ENCODE data around the gene USP17L18. TPM values are rescaled to one million over a fixed set of nuclear protein-coding genes. Genes with fewer than 3 reads are reported as not detected.
A peak's percentile ranks its signal among the peaks of the same experiment; 100 is the strongest.
"Not testable (repeated sequence)": the region's sequence is repeated elsewhere in the genome, so short reads cannot be mapped to it uniquely, and the experiment has no call there.

The USP17L18 gene
- not detected for total RNA-seq

- H3K4me3 ChIP-seq, H3K9me3 ChIP-seq, H3K27me3 ChIP-seq, H3K27ac ChIP-seq, H3K4me1 ChIP-seq, H3K36me3 ChIP-seq: not testable (repeated sequence)
- DNase-seq (ENCODE audit: low spot score) = peak; percentile 57
These were observed at the start of gene USP17L18 for GRCh38 chr4:9247953-9248680. USP17L18 (plus strand) TSS chr4:9248630; CDS start chr4:9248630, 0 bp downstream.

DNA sequence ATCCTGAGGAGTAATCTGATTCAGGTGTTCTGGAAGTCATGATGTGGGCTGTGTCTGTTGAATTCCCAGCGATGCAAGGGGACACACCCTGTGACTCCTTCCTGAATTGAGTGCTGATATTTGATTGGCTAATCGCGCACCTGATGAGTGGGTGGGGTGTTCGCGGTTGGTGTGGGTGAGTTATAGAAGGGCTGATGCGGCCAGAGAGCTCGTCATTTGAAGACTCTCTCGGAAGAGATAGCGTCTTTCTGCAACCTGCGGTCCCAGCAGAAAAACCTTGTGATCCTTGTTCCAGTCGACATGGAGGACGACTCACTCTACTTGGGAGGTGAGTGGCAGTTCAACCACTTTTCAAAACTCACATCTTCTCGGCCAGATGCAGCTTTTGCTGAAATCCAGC is 38.1 kb upstream of the USP17L18 start, which contains the start of gene USP17L10:
Gene USP17L10 (plus strand): TSS at position 301 of the 400 bp plus-strand sequence. CDS start 0 bp downstream, at position 301.
- H3K27me3 ChIP-seq; H3K27ac ChIP-seq; H3K9me3 ChIP-seq; H3K4me3 ChIP-seq; H3K36me3 ChIP-seq; H3K4me1 ChIP-seq; DNase-seq (ENCODE audit: low spot score): not testable (repeated sequence)

DNA sequence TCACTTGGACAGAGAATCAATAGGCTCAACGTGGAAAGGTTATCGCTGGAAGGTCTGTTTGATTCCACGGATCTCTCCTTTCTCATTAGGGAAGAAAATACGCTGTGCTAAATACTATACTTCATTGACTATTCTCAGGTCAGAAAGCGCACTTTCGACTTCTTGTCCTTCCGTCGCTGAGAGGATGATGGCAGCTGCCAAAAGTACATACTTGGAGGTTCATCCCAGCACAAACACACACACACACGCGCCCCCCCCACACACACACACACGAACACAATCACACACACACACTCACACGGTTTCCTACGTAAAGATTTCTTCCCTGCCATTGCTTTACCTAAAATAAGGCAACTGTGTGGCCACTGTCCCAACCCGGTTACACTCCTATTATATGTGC is 33.7 kb upstream of the USP17L18 start:
- peak; percentile 52 for DNase-seq (ENCODE audit: low spot score)
- H3K27me3 ChIP-seq, H3K4me3 ChIP-seq, H3K36me3 ChIP-seq, H3K27ac ChIP-seq, H3K4me1 ChIP-seq, H3K9me3 ChIP-seq: not testable (repeated sequence)

- not testable (repeated sequence) for H3K9me3 ChIP-seq; H3K27me3 ChIP-seq; H3K4me3 ChIP-seq; DNase-seq (ENCODE audit: low spot score); H3K27ac ChIP-seq; H3K4me1 ChIP-seq; H3K36me3 ChIP-seq
These were observed 33.3 kb upstream of the USP17L18 start, which contains the start of gene USP17L11 for GRCh38 chr4:9215105-9215504. USP17L11 (plus strand) TSS chr4:9215405; CDS start chr4:9215405, 0 bp downstream.

DNA sequence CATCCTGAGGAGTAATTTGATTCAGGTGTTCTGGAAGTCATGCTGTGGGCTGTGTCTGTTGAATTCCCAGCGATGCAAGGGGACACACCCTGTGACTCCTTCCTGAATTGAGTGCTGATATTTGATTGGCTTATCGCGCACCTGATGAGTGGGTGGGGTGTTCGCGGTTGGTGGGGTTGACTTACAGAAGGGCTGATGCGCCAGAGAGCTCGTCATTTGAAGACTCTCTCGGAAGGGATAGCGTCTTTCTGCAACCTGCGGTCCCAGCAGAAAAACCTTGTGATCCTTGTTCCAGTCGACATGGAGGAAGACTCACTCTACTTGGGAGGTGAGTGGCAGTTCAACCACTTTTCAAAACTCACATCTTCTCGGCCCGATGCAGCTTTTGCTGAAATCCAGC is 28.6 kb upstream of the USP17L18 start, which contains the start of gene USP17L12:
Gene USP17L12 (plus strand): TSS at position 301 of the 400 bp plus-strand sequence. CDS start 0 bp downstream, at position 301.
- not testable (repeated sequence) for H3K4me3 ChIP-seq; H3K4me1 ChIP-seq; H3K36me3 ChIP-seq; DNase-seq (ENCODE audit: low spot score); H3K9me3 ChIP-seq; H3K27me3 ChIP-seq; H3K27ac ChIP-seq

GRCh38 chr4:9224596-9224995 is 23.8 kb upstream of the USP17L18 start, which contains the start of gene USP17L13:
USP17L13 (plus strand) TSS chr4:9224896; CDS start chr4:9224896, 0 bp downstream.
- H3K4me3 ChIP-seq; DNase-seq (ENCODE audit: low spot score); H3K27ac ChIP-seq; H3K36me3 ChIP-seq; H3K4me1 ChIP-seq; H3K27me3 ChIP-seq; H3K9me3 ChIP-seq: not testable (repeated sequence)

- not testable (repeated sequence) for H3K27me3 ChIP-seq, H3K27ac ChIP-seq, H3K9me3 ChIP-seq, H3K36me3 ChIP-seq, H3K4me3 ChIP-seq, H3K4me1 ChIP-seq
- DNase-seq (ENCODE audit: low spot score) = peak; percentile 55
These were observed 18.2 kb upstream of the USP17L18 start for GRCh38 chr4:9230249-9230648.

GRCh38 chr4:9234085-9234484 is 14.3 kb upstream of the USP17L18 start, which contains the start of gene USP17L15:
USP17L15 (plus strand) TSS chr4:9234385; CDS start chr4:9234385, 0 bp downstream.
- H3K27me3 ChIP-seq; H3K9me3 ChIP-seq; H3K4me3 ChIP-seq; DNase-seq (ENCODE audit: low spot score); H3K36me3 ChIP-seq; H3K27ac ChIP-seq; H3K4me1 ChIP-seq: not testable (repeated sequence)

DNA sequence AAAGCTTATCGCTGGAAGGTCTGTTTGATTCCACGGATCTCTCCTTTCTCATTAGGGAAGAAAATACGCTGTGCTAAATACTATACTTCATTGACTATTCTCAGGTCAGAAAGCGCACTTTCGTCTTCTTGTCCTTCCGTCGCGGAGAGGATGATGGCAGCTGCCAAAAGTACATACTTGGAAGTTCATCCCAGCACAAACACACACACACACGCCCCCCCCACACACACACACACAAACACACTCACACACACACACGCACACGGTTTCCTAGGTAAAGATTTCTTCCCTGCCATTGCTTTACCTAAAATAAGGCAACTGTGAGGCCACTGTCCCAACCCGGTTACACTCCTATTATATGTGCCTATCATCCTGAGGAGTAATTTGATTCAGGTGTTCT is 10.0 kb upstream of the USP17L18 start:
- H3K36me3 ChIP-seq; H3K27ac ChIP-seq; H3K4me1 ChIP-seq; H3K4me3 ChIP-seq; H3K27me3 ChIP-seq; H3K9me3 ChIP-seq; DNase-seq (ENCODE audit: low spot score): not testable (repeated sequence)

- not testable (repeated sequence) for H3K4me1 ChIP-seq; H3K27ac ChIP-seq; H3K27me3 ChIP-seq; DNase-seq (ENCODE audit: low spot score); H3K9me3 ChIP-seq; H3K36me3 ChIP-seq; H3K4me3 ChIP-seq
These were observed 4.9 kb upstream of the USP17L18 start, which contains the start of gene USP17L17 for GRCh38 chr4:9243579-9243978. USP17L17 (plus strand) TSS chr4:9243879; CDS start chr4:9243879, 0 bp downstream.

DNA sequence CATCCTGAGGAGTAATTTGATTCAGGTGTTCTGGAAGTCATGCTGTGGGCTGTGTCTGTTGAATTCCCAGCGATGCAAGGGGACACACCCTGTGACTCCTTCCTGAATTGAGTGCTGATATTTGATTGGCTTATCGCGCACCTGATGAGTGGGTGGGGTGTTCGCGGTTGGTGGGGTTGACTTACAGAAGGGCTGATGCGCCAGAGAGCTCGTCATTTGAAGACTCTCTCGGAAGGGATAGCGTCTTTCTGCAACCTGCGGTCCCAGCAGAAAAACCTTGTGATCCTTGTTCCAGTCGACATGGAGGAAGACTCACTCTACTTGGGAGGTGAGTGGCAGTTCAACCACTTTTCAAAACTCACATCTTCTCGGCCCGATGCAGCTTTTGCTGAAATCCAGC is 4.6 kb downstream of the USP17L18 start, which contains the start of gene USP17L19:
Gene USP17L19 (plus strand): TSS at position 301 of the 400 bp plus-strand sequence. CDS start 0 bp downstream, at position 301.
- H3K27ac ChIP-seq; H3K27me3 ChIP-seq; H3K36me3 ChIP-seq; H3K4me3 ChIP-seq; H3K4me1 ChIP-seq; DNase-seq (ENCODE audit: low spot score); H3K9me3 ChIP-seq: not testable (repeated sequence)

- not testable (repeated sequence) for H3K9me3 ChIP-seq; H3K4me1 ChIP-seq; H3K36me3 ChIP-seq; H3K27me3 ChIP-seq; H3K27ac ChIP-seq; DNase-seq (ENCODE audit: low spot score); H3K4me3 ChIP-seq
These were observed 9.4 kb downstream of the USP17L18 start, which contains the start of gene USP17L20 for GRCh38 chr4:9257824-9258223. USP17L20 (plus strand) TSS chr4:9258124; CDS start chr4:9258124, 0 bp downstream.

DNA sequence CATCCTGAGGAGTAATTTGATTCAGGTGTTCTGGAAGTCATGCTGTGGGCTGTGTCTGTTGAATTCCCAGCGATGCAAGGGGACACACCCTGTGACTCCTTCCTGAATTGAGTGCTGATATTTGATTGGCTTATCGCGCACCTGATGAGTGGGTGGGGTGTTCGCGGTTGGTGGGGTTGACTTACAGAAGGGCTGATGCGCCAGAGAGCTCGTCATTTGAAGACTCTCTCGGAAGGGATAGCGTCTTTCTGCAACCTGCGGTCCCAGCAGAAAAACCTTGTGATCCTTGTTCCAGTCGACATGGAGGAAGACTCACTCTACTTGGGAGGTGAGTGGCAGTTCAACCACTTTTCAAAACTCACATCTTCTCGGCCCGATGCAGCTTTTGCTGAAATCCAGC is 14.1 kb downstream of the USP17L18 start, which contains the start of gene USP17L21:
Gene USP17L21 (plus strand): TSS at position 301 of the 400 bp plus-strand sequence. CDS start 0 bp downstream, at position 301.
- DNase-seq (ENCODE audit: low spot score); H3K4me1 ChIP-seq; H3K4me3 ChIP-seq; H3K27me3 ChIP-seq; H3K27ac ChIP-seq; H3K9me3 ChIP-seq; H3K36me3 ChIP-seq: not testable (repeated sequence)

GRCh38 chr4:9267319-9267718 is 18.9 kb downstream of the USP17L18 start, which contains the start of gene USP17L22:
USP17L22 (plus strand) TSS chr4:9267619; CDS start chr4:9267619, 0 bp downstream.
- H3K27me3 ChIP-seq; H3K27ac ChIP-seq; H3K4me3 ChIP-seq; H3K9me3 ChIP-seq; DNase-seq (ENCODE audit: low spot score); H3K36me3 ChIP-seq; H3K4me1 ChIP-seq: not testable (repeated sequence)

DNA sequence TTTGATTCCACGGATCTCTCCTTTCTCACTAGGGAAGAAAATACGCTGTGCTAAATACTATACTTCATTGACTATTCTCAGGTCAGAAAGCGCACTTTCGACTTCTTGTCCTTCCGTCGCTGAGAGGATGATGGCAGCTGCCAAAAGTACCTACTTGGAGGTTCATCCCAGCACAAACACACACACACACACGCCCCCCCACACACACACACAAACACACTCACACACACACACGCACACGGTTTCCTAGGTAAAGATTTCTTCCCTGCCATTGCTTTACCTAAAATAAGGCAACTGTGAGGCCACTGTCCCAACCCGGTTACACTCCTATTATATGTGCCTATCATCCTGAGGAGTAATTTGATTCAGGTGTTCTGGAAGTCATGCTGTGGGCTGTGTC is 23.3 kb downstream of the USP17L18 start:
- not testable (repeated sequence) for H3K9me3 ChIP-seq, H3K4me1 ChIP-seq, H3K27ac ChIP-seq, H3K27me3 ChIP-seq, H3K36me3 ChIP-seq, H3K4me3 ChIP-seq
- DNase-seq (ENCODE audit: low spot score) = peak; percentile 82
